Activated naive CD4-positive, alpha-beta T cell treated with anti-CD3 and anti-CD28 coated beads, Interleukin-2, amount 10 ng/mL, durations not matched to agents 7 days and 5 days (primary cell): Measurements from ENCODE around the gene GARIN3.

Source experiments
- CTCF ChIA-PET: fragments of 350-600 bp; sonication (Branson Sonifier 250); formaldehyde crosslinking; loops from one replicate; lab custom pipeline; 2021; ENCODE audit warnings: antibody characterized with exemption; lab: Charles Lee
- DNase-seq: peaks from one replicate; pipeline ENCODE4 v3.0.0-alpha.2; 2020
- H3K27ac Mint-ChIP-seq: one replicate; pipeline ENCODE4 v1.8.0; 2021; ENCODE audit warnings: mild to moderate bottlenecking, moderate library complexity, mixed read lengths
- H3K27me3 Mint-ChIP-seq: one replicate; pipeline ENCODE4 v1.8.0; 2021; ENCODE audit warnings: mild to moderate bottlenecking, mixed read lengths
- H3K36me3 Mint-ChIP-seq: one replicate; pipeline ENCODE4 v1.8.0; 2021; ENCODE audit warnings: mixed read lengths
- H3K4me1 Mint-ChIP-seq: one replicate; pipeline ENCODE4 v1.8.0; 2021; ENCODE audit warnings: mixed read lengths
- H3K4me3 Mint-ChIP-seq: one replicate; pipeline ENCODE4 v1.8.0; 2021; ENCODE audit warnings: mild to moderate bottlenecking, moderate library complexity, mixed read lengths
- H3K9me3 Mint-ChIP-seq: one replicate; pipeline ENCODE4 v1.8.0; 2021; ENCODE audit warnings: mixed read lengths

The GARIN3 gene

GRCh38 chr5:157177953-157178352 lies 11.9 kb upstream of the GARIN3 start:
- Mint-ChIP-seq H3K27ac (peak overlapping the region; percentile 97), H3K9me3 (peaks cover 3% of the 10 kb centered on the region), H3K4me3 (peak overlapping the region; percentile 61), H3K27me3 (no peaks in the 10 kb centered on the region), H3K36me3 (peaks cover 22% of the 10 kb centered on the region), H3K4me1 (peaks cover 63% of the 10 kb centered on the region)
- CTCF ChIA-PET: interaction anchor here (1.9 to 7.8 kb wide), 2 partner anchors 8 to 28 kb away, joined by 6 to 37 read pairs; no protein-coding TSS in a partner anchor
- peak; percentile 36 for DNase-seq

GRCh38 chr5:157175071-157175612 lies 9.1 kb upstream of the GARIN3 start:
- Mint-ChIP-seq H3K4me1 (peaks cover 87% of the 10 kb centered on the region), H3K4me3 (no peak overlapping the region), H3K9me3 (peaks cover 13% of the 10 kb centered on the region), H3K27ac (peak overlapping the region; percentile 77), H3K36me3 (peaks cover 11% of the 10 kb centered on the region), H3K27me3 (no peaks in the 10 kb centered on the region)
- CTCF ChIA-PET: interaction anchor here (2.0 kb wide), 1 partner anchor 15 kb away, joined by 4 read pairs; no protein-coding TSS in a partner anchor
- no peak for DNase-seq

GRCh38 chr5:157172403-157172802 lies 6.3 kb upstream of the GARIN3 start:
- peaks cover 18% of the 10 kb centered on the region for H3K9me3 Mint-ChIP-seq

GRCh38 chr5:157168286-157168685 lies 2.2 kb upstream of the GARIN3 start:
- Mint-ChIP-seq H3K4me3 (no peak overlapping the region), H3K9me3 (peaks cover 18% of the 10 kb centered on the region), H3K27ac (no peak overlapping the region), H3K27me3 (no peaks in the 10 kb centered on the region), H3K4me1 (peaks cover 83% of the 10 kb centered on the region), H3K36me3 (peaks cover 14% of the 10 kb centered on the region)
- CTCF ChIA-PET: interaction anchor here (1.2 kb wide), 1 partner anchor 19 kb away, joined by 3 read pairs; no protein-coding TSS in a partner anchor
- no peak for DNase-seq

More at GRCh38 chr5:157172403-157172802, 6.3 kb upstream of the GARIN3 start:
- Mint-ChIP-seq H3K36me3 (peaks cover 14% of the 10 kb centered on the region), H3K27me3 (no peaks in the 10 kb centered on the region), H3K4me1 (peaks cover 86% of the 10 kb centered on the region), H3K4me3 (peak overlapping the region; percentile 47), H3K27ac (peak overlapping the region; percentile 94)
- DNase-seq: peak; percentile 87
- CTCF ChIA-PET: interaction anchor here (0.7 to 2.0 kb wide), 6 partner anchors 8 to 80 kb away, joined by 3 to 9 read pairs (median 4); partner anchors contain the start of gene ITK

- peaks cover 18% of the 10 kb centered on the region for H3K9me3 Mint-ChIP-seq
- H3K4me1 Mint-ChIP-seq: peaks cover 80% of the 10 kb centered on the region
- H3K27me3 Mint-ChIP-seq: peaks cover 6% of the 10 kb centered on the region
- DNase-seq: no peak
- peaks cover 14% of the 10 kb centered on the region for H3K36me3 Mint-ChIP-seq
- peak overlapping the region; percentile 38 for H3K4me3 Mint-ChIP-seq
- CTCF ChIA-PET: interaction anchor here (0.9 to 1.2 kb wide), 4 partner anchors 10 to 86 kb away, joined by 3 to 5 read pairs (median 4); no protein-coding TSS in a partner anchor
- H3K27ac Mint-ChIP-seq: peak overlapping the region; percentile 86
Observed at GRCh38 chr5:157167214-157167621, 1.2 kb upstream of the GARIN3 start.

- Mint-ChIP-seq H3K4me3 (no peak overlapping the region), H3K36me3 (peaks cover 11% of the 10 kb centered on the region), H3K9me3 (peaks cover 14% of the 10 kb centered on the region), H3K27me3 (peaks cover 6% of the 10 kb centered on the region), H3K4me1 (peaks cover 71% of the 10 kb centered on the region), H3K27ac (peak overlapping the region; percentile 86)
- CTCF ChIA-PET: interaction anchor here (0.6 kb wide), 1 partner anchor 103 kb away, joined by 3 read pairs; no protein-coding TSS in a partner anchor
- DNase-seq: no peak
Observed at GRCh38 chr5:157165668-157166067, 396 bp downstream of the GARIN3 start.

GRCh38 chr5:157165261-157165660 lies 803 bp downstream of the GARIN3 start:
- Mint-ChIP-seq H3K4me3 (no peak overlapping the region), H3K27me3 (peaks cover 6% of the 10 kb centered on the region), H3K36me3 (peaks cover 7% of the 10 kb centered on the region), H3K9me3 (peaks cover 10% of the 10 kb centered on the region), H3K4me1 (peaks cover 69% of the 10 kb centered on the region), H3K27ac (peak overlapping the region; percentile 86)
- CTCF ChIA-PET: interaction anchor here (0.6 kb wide), 1 partner anchor 103 kb away, joined by 3 read pairs; no protein-coding TSS in a partner anchor
- DNase-seq: no peak

GRCh38 chr5:157164521-157164920 lies 1.5 kb downstream of the GARIN3 start:
- no peak for DNase-seq
- Mint-ChIP-seq H3K4me3 (no peak overlapping the region), H3K27me3 (peaks cover 6% of the 10 kb centered on the region), H3K4me1 (peaks cover 70% of the 10 kb centered on the region), H3K36me3 (peaks cover 2% of the 10 kb centered on the region), H3K27ac (no peak overlapping the region), H3K9me3 (peaks cover 4% of the 10 kb centered on the region)
- CTCF ChIA-PET: no interaction called here

GRCh38 chr5:157162919-157163510 lies 3.0 kb downstream of the GARIN3 start:
- Mint-ChIP-seq H3K4me3 (no peak overlapping the region), H3K36me3 (peaks cover 2% of the 10 kb centered on the region), H3K27ac (no peak overlapping the region), H3K4me1 (peaks cover 70% of the 10 kb centered on the region), H3K27me3 (peaks cover 6% of the 10 kb centered on the region), H3K9me3 (no peaks in the 10 kb centered on the region)
- CTCF ChIA-PET: interaction anchor here (0.5 kb wide), 1 partner anchor 105 kb away, joined by 3 read pairs; no protein-coding TSS in a partner anchor
- no peak for DNase-seq

GRCh38 chr5:157161996-157162395 lies 4.1 kb downstream of the GARIN3 start:
- CTCF ChIA-PET: no interaction called here
- Mint-ChIP-seq H3K4me1 (peaks cover 69% of the 10 kb centered on the region), H3K4me3 (no peak overlapping the region), H3K27me3 (peaks cover 6% of the 10 kb centered on the region), H3K36me3 (peaks cover under 1% of the 10 kb centered on the region), H3K9me3 (no peaks in the 10 kb centered on the region), H3K27ac (no peak overlapping the region)
- DNase-seq: no peak

GRCh38 chr5:157160001-157160400 lies 6.1 kb downstream of the GARIN3 start:
- Mint-ChIP-seq H3K4me3 (peak overlapping the region; percentile 42), H3K27me3 (peaks cover 6% of the 10 kb centered on the region), H3K27ac (peak overlapping the region; percentile 85), H3K4me1 (peaks cover 68% of the 10 kb centered on the region), H3K9me3 (no peaks in the 10 kb centered on the region), H3K36me3 (peaks cover 6% of the 10 kb centered on the region)
- CTCF ChIA-PET: no interaction called here
- DNase-seq: peak; percentile 35

- Mint-ChIP-seq H3K9me3 (no peaks in the 10 kb centered on the region), H3K36me3 (peaks cover 6% of the 10 kb centered on the region), H3K4me1 (peaks cover 75% of the 10 kb centered on the region), H3K27ac (peak overlapping the region; percentile 85), H3K27me3 (peaks cover 6% of the 10 kb centered on the region), H3K4me3 (no peak overlapping the region)
- DNase-seq: peak; percentile 47
- CTCF ChIA-PET: no interaction called here
Observed at GRCh38 chr5:157159209-157159751, 6.8 kb downstream of the GARIN3 start.

- H3K36me3 Mint-ChIP-seq: peaks cover 9% of the 10 kb centered on the region
Observed at GRCh38 chr5:157157293-157157891, 8.7 kb downstream of the GARIN3 start.

GRCh38 chr5:157155297-157155696 lies 10.8 kb downstream of the GARIN3 start:
- peak overlapping the region; percentile 82 for H3K4me3 Mint-ChIP-seq
- H3K4me1 Mint-ChIP-seq: peaks cover 82% of the 10 kb centered on the region
- H3K9me3 Mint-ChIP-seq: no peaks in the 10 kb centered on the region
- no peak for DNase-seq
- peaks cover 9% of the 10 kb centered on the region for H3K36me3 Mint-ChIP-seq
- H3K27me3 Mint-ChIP-seq: no peaks in the 10 kb centered on the region
- peak overlapping the region; percentile 98 for H3K27ac Mint-ChIP-seq
- CTCF ChIA-PET: interaction anchor here (0.6 to 1.7 kb wide), 8 partner anchors 17 to 251 kb away, joined by 3 to 7 read pairs (median 3); partner anchors contain the start of gene ITK

More at GRCh38 chr5:157157293-157157891, 8.7 kb downstream of the GARIN3 start:
- no peaks in the 10 kb centered on the region for H3K27me3 Mint-ChIP-seq
- no peaks in the 10 kb centered on the region for H3K9me3 Mint-ChIP-seq
- no peak for DNase-seq
- H3K27ac Mint-ChIP-seq: no peak overlapping the region
- no peak overlapping the region for H3K4me3 Mint-ChIP-seq
- peaks cover 77% of the 10 kb centered on the region for H3K4me1 Mint-ChIP-seq
- CTCF ChIA-PET: interaction anchor here (1.2 to 1.9 kb wide), 2 partner anchors 9 to 10 kb away, joined by 5 read pairs; no protein-coding TSS in a partner anchor
